GM18867 (cell line): ENCODE measurements around the gene LPP.

Source experiments
- ATAC-seq: cut with Tn5 transposase; IDR thresholded peaks from one replicate; pipeline ENCODE4 v1.9.1; 2021; ENCODE audit warnings: mild to moderate bottlenecking, moderate library complexity; ENCODE audit not compliant: unreplicated experiment

LPP gene

GRCh38 chr3:188243124-188243795, 89.3 kb downstream of the LPP start:
- no peak for ATAC-seq

- ATAC-seq: no peak
These were observed 90.5 kb downstream of the LPP start for GRCh38 chr3:188244395-188244861.

DNA sequence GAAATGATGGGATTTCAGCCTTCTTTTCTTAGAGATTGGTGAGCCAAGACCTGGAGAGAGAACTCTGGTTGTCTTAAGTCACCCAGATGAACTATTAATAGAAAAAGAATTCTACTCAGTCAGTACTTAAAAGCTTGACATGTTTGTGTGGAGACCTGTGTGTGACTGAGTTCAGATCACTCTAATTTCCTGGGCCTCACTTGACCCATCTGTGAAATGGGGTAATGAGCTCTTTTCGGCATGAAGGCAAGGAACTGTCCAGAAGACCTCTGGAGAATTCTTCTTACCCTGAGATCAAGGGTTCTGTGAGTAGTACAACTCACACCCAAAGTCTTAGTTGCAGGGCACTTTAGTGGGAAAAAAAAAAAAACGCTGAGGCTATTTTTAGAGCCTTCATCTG, 92.9 kb downstream of the LPP start:
- no peak for ATAC-seq

DNA sequence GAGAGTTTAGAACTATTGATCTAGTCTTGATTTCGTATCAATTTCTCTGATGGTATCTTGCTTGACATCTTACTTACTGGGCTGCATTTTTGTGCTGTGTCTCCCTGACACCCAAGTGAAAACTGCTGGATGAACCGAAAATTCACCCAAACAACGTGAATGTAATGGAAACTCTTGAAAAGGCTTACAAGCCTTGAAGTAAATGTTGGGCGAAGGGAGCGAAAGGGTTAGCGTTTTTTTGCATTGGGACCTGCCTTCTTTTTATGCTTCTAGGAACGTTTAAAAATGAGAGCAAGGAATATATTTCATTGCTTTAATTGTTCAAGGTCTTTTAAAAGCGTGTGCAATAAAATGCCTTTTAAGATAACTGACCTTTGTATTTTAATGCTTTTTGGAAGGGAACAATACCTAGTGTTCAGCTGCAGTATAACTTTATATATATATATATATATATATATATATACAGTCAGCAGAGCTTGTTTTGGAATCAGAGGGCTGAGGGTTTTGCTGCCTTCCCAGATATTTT, 94.1 kb downstream of the LPP start:
- no peak for ATAC-seq

- no peak for ATAC-seq
These were observed 99.3 kb downstream of the LPP start for GRCh38 chr3:188253123-188253793.

GRCh38 chr3:188253800-188254452, 100.0 kb downstream of the LPP start:
- ATAC-seq: no peak

DNA sequence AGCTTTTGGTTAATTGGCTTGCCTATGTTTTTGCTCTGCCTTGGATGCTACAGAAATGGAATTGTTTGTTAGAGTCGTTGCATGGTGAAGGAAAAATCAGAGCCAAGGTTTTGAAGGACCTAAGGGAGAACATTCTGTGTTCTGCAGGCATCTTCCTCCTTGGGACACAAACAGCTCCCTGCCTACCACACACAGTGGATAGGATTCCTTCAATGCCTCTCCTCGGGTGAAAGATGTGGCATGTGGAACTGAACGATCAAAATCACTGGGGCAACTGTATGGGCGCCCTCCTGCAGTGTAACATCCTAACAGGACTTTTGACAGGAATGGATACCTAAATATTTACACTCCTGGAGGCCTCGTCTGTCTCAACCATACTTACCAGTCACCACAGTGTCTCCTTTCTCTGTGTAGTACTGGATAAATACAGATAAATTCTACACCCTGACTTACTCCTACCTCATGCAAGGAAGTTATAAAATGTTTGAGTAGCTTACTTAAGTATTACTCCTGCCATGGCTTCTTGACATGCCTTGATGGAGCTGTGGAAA, 100.6 kb downstream of the LPP start:
- no peak for ATAC-seq

GRCh38 chr3:188255190-188255589, 101.2 kb downstream of the LPP start:
- no peak for ATAC-seq

- ATAC-seq: no peak
These were observed 102.8 kb downstream of the LPP start for GRCh38 chr3:188256758-188257157.

- ATAC-seq: no peak
These were observed 103.5 kb downstream of the LPP start for GRCh38 chr3:188257384-188258026.

DNA sequence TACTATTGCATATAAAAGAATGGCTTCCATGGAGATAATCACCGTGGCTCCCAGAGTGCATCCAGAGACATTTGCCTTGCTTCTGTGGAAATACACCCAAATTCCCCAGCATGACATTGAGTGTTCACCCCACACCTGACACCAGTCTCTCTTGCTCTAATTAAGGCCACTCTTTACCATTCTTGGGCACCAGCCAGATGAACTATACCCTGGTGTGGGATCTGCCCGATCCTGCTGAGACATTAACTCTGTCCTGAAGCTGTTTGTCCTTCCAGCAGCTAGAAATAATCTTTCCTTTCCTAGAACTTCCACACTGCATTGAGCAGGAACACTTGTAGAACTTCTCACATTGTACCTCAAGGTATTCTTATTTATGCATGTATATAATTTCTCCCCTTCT, 105.2 kb downstream of the LPP start:
- ATAC-seq: no peak

DNA sequence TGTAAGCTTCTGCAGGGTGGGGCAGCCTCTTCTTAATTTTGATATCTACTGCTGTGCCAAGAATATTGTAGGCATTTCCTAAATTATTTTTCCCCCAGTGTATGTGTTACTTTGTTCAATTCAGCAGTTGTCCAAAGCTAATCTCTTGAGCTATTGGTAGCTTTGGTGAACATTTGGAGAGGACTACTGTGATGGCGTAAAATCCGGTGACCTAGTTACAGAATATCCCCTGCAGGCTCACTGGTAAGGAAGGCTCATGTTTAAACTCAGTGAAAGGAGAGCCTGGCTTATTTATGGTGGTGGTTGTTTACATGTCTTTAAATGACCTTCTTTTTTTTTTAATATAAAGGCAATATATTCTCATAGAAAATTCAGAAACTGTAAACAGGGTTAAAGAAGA, 105.6 kb downstream of the LPP start:
- no peak for ATAC-seq

GRCh38 chr3:188261011-188261410, 107.1 kb downstream of the LPP start:
- ATAC-seq: no peak

- no peak for ATAC-seq
These were observed 108.5 kb downstream of the LPP start for GRCh38 chr3:188262488-188262887.

- ATAC-seq: no peak
These were observed 109.1 kb downstream of the LPP start for GRCh38 chr3:188262913-188263683.

DNA sequence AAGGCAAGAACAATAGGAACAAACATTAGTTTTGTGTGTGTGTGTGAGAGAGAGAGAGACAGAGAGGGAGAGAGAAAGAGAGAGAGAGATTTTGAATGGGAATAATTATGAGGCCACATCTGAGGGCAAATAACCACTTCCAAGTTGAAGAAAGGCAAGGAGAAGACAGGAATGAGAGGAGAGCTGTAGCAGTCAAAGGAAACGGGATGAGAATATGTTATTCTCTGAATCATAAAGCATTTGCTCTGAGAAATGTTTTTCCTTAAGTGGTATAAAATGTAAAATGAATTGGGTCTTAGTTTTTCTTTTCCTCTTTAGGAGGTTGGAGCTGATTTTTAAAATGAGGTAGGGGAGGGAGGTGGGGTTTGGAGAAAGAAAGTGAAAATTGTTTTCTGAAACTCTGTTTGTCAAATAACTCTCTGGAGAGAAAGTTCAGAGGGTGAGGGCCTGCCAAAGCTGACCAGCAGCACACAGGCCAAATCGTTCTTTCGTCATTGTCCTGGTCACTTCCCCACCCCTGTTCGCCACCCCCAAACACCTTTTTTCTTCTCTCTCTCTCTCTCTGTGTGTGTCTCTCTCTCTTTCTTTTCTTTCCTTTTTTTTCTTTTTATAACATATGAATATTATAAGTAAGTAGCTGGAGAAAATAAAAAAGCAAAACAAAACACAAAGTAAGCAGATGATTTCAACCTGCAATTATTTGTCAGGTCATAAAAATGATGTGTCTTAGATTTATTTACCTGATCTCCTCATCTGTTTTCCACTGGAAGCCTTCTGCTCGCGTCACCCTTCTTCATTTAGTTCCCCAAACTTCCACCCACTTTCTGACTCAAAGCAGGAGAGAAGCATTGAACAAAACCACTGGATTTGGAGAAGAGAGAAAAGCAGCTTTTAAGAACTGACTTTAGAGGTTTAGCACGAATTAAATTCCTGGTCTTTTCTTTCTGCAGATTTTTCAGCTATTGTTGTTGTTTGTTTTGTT, 110.6 kb downstream of the LPP start:
- no peak for ATAC-seq

DNA sequence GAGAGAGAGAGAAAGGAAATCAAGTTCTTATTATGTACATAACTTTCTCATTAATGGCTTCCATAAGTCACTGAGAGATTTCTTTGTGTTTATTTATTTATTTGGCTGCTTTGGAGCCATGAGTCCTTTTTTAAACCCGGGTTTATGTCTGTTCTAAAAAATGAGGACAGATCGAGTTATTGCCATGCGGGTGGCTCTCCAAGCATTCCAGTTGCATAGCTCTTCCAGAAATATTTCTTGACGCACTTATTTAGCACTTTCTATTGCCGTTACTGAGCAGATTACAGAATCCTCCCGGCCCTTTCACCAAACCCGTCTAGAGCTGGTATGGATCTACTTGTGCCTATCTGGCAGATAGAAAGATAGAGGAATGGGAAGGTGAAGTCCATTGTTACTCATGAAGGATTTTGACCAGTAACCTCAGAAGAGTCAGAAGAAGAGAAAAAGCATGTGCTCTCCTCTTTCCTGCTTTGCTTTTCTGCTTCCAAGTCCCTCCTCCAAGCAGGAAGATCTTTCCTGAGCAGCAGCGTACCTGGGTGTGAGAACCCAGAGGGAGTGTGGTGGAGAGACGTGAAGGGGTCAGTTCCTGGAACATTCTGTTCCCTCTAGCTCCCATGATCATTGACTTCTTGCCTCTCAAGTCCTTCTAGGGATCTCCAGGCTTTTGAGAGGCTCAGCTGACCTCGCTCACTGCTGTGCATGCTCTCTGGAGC, 112.8 kb downstream of the LPP start:
- no peak for ATAC-seq

- no peak for ATAC-seq
These were observed 113.9 kb downstream of the LPP start for GRCh38 chr3:188267790-188268335.
